HG03039 (cell line): ENCODE results near the gene MIR17HG.
"Not testable (repeated sequence)": the region's sequence is repeated elsewhere in the genome, so short reads cannot be mapped to it uniquely, and the experiment has no call there.

ENCODE experiments used
- ATAC-seq: cut with Tn5 transposase; IDR thresholded peaks from one replicate; pipeline ENCODE4 v1.9.1; 2021; ENCODE audit warnings: mild to moderate bottlenecking, moderate library complexity; ENCODE audit not compliant: unreplicated experiment

MIR17HG gene

GRCh38 chr13:91347202-91347995 is at the start of gene MIR17HG:
TSS of gene MIR17HG (plus strand) at chr13:91347687.
- peak; percentile 49 for ATAC-seq

GRCh38 chr13:91298060-91298459 is 49.4 kb upstream of the MIR17HG start:
- ATAC-seq: no peak

GRCh38 chr13:91302111-91302510 is 45.4 kb upstream of the MIR17HG start:
- ATAC-seq: peak; percentile 96

GRCh38 chr13:91303031-91303430 is 44.5 kb upstream of the MIR17HG start:
- no peak for ATAC-seq

GRCh38 chr13:91304741-91305140 is 42.7 kb upstream of the MIR17HG start:
- no peak for ATAC-seq

- ATAC-seq: no peak
These were observed 41.8 kb upstream of the MIR17HG start for GRCh38 chr13:91305652-91306051.

- no peak for ATAC-seq
These were observed 39.6 kb upstream of the MIR17HG start for GRCh38 chr13:91307887-91308286.

- no peak for ATAC-seq
These were observed 39.2 kb upstream of the MIR17HG start for GRCh38 chr13:91308299-91308698.

GRCh38 chr13:91311491-91311890 is 36.0 kb upstream of the MIR17HG start:
- ATAC-seq: no peak

- no peak for ATAC-seq
These were observed 35.2 kb upstream of the MIR17HG start for GRCh38 chr13:91312324-91312723.

GRCh38 chr13:91313103-91313502 is 34.4 kb upstream of the MIR17HG start:
- peak; percentile 70 for ATAC-seq

GRCh38 chr13:91313581-91313980 is 33.9 kb upstream of the MIR17HG start:
- ATAC-seq: no peak

- ATAC-seq: no peak
These were observed 32.6 kb upstream of the MIR17HG start for GRCh38 chr13:91314888-91315287.

- ATAC-seq: no peak
These were observed 28.6 kb upstream of the MIR17HG start for GRCh38 chr13:91318886-91319285.

GRCh38 chr13:91319996-91320395 is 27.5 kb upstream of the MIR17HG start:
- no peak for ATAC-seq

- not testable (repeated sequence) for ATAC-seq
These were observed 26.5 kb upstream of the MIR17HG start for GRCh38 chr13:91320990-91321389.

- ATAC-seq: no peak
These were observed 24.1 kb upstream of the MIR17HG start for GRCh38 chr13:91323349-91323748.

- no peak for ATAC-seq
These were observed 21.3 kb upstream of the MIR17HG start for GRCh38 chr13:91326146-91326545.

GRCh38 chr13:91328726-91329125 is 18.8 kb upstream of the MIR17HG start:
- no peak for ATAC-seq

- peak; percentile 47 for ATAC-seq
These were observed 17.8 kb upstream of the MIR17HG start for GRCh38 chr13:91329733-91330132.

- ATAC-seq: peak; percentile 69
These were observed 16.2 kb upstream of the MIR17HG start for GRCh38 chr13:91331047-91331915.

GRCh38 chr13:91346062-91346461 is 1.4 kb upstream of the MIR17HG start:
- ATAC-seq: no peak
